Neural progenitor cell (in vitro differentiated cells): ENCODE results near the gene UBAP2. TPM values are rescaled to one million over a fixed set of nuclear protein-coding genes. Genes with fewer than 3 reads are reported as not detected.
A peak's percentile ranks its signal among the peaks of the same experiment; 100 is the strongest.

Source experiments
- DNase-seq: peaks from one replicate; pipeline ENCODE4 v3.0.0-alpha.2; 2016; ENCODE audit warnings: low spot score
- H2AFZ ChIP-seq: fragments of 200-600 bp; sonication (generic); replicated peaks from 2 replicates; pipeline ENCODE4 v1.6.1; 2016; ENCODE audit warnings: antibody characterized with exemption
- H3F3A ChIP-seq: fragments of 200-600 bp; sonication (generic); 2 replicates; pipeline ENCODE4 v1.6.1; 2016; ENCODE audit warnings: antibody characterized with exemption, low read depth
- H3K27ac ChIP-seq: fragments of 200-600 bp; sonication (generic); 2 replicates; pipeline ENCODE4 v1.5.1; 2016; ENCODE audit warnings: mild to moderate bottlenecking
- H3K27me3 ChIP-seq: fragments of 200-600 bp; sonication (generic); 2 replicates; pipeline ENCODE4 v1.6.1; 2016; ENCODE audit warnings: mild to moderate bottlenecking, moderate library complexity
- H3K36me3 ChIP-seq: fragments of 200-600 bp; sonication (generic); 2 replicates; pipeline ENCODE4 v1.5.1; 2016
- H3K4me1 ChIP-seq: fragments of 200-600 bp; sonication (generic); 2 replicates; pipeline ENCODE4 v1.6.1; 2016; ENCODE audit warnings: mixed run types
- H3K4me2 ChIP-seq: fragments of 200-600 bp; sonication (generic); 2 replicates; pipeline ENCODE4 v1.6.1; 2016
- H3K4me3 ChIP-seq: fragments of 200-600 bp; sonication (generic); 2 replicates; pipeline ENCODE4 v1.5.1; 2016
- H3K79me2 ChIP-seq: fragments of 200-600 bp; sonication (generic); 2 replicates; pipeline ENCODE4 v1.6.1; 2016; ENCODE audit warnings: low read depth
- H3K9ac ChIP-seq: fragments of 200-600 bp; sonication (generic); 2 replicates; pipeline ENCODE4 v1.6.1; 2016
- H3K9me3 ChIP-seq: fragments of 200-600 bp; sonication (generic); 2 replicates; pipeline ENCODE4 v1.5.1; 2016; ENCODE audit warnings: low read depth
- H4K20me1 ChIP-seq: fragments of 200-600 bp; sonication (generic); 2 replicates; pipeline ENCODE4 v1.6.1; 2016; ENCODE audit warnings: low read depth
- H3K27ac Mint-ChIP-seq: 3 replicates; pipeline ENCODE4 v1.8.0; 2021; ENCODE audit warnings: mixed read lengths
- H3K27me3 Mint-ChIP-seq: 2 replicates; pipeline ENCODE4 v1.8.0; 2022; ENCODE audit warnings: low read depth, mild to moderate bottlenecking, inconsistent platforms, moderate library complexity, mixed read lengths; ENCODE audit not compliant: insufficient read depth
- H3K36me3 Mint-ChIP-seq: 3 replicates; pipeline ENCODE4 v1.8.0; 2021; ENCODE audit warnings: mixed read lengths
- H3K4me1 Mint-ChIP-seq: 3 replicates; pipeline ENCODE4 v1.8.0; 2021; ENCODE audit warnings: mixed read lengths
- H3K4me3 Mint-ChIP-seq: 3 replicates; pipeline ENCODE4 v1.8.0; 2021; ENCODE audit warnings: mild to moderate bottlenecking, moderate library complexity, mixed read lengths
- H3K9me3 Mint-ChIP-seq: 3 replicates; pipeline ENCODE4 v1.8.0; 2020; ENCODE audit warnings: mixed read lengths
- EZH2 ChIP-seq: fragments of 200-600 bp; sonication (generic); IDR thresholded peaks from 2 replicates; pipeline ENCODE4 v1.6.1; 2017; ENCODE audit warnings: antibody characterized with exemption, mild to moderate bottlenecking, moderate library complexity
- EZH2phosphoT487 ChIP-seq: fragments of 200-600 bp; sonication (generic); IDR thresholded peaks from 2 replicates; pipeline ENCODE4 v1.6.1; 2017; ENCODE audit warnings: antibody characterized with exemption
- total RNA-seq: library from RNA; depleted of rRNA; stranded (reverse); fragments of >200 nt; gene quantifications from 2 replicates; pipeline ENCODE4 v1.2.3, GENCODE V29; 2015; ENCODE audit warnings: low replicate concordance
- TF ChIP-seq, protein P1 (sequence below): fragments of 200-600 bp; sonication (generic); IDR thresholded peaks from 2 replicates; pipeline ENCODE4 v1.5.1; 2017; ENCODE audit warnings: antibody characterized with exemption, mild to moderate bottlenecking

UBAP2 gene
- total RNA-seq, 1 donor from 2014 or later: 24.3 TPM

DNA sequence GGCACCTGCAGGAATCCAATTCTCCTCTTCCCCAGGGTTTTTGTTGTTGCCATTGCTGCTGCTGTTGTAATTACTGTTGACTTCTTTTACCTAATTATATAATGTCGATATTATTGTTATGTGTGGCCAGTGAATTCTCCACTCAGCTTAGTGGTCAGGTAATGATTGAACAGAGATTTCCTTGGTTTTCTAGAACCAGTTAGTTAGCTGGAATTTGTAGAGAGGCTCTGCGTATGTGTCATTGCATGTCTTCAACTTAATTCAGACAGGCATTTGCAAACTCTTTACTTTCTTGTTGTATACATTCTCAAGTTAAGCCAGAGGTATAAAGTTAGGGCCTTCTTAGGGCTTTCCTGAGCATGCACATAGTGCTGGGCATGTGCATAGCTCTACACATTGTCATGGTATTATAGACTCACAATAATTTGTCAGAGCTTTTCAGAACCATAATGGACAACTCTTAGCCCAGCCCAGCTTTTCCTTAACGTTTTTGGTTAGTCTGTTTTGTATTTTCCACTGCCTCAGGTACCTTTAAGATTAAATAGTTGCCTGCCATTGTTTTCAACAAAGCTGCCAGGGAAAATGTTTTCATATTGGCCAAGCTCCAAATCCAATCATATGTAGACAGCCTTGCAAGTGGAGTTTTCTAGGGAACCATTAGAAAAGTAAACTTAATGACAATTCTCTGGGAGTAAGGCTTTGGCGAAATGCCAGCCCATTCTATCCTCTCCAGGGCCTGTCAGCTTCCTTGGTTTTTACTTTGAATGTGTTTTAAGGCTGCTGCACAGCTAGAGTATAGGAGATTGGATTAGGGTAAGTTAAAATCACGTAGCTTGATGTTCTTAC is 163.6 kb downstream of the UBAP2 start:
- no peak for TF ChIP-seq EZH2phosphoT487
- TF ChIP-seq EZH2: no peak
- TF ChIP-seq, protein P1, sequence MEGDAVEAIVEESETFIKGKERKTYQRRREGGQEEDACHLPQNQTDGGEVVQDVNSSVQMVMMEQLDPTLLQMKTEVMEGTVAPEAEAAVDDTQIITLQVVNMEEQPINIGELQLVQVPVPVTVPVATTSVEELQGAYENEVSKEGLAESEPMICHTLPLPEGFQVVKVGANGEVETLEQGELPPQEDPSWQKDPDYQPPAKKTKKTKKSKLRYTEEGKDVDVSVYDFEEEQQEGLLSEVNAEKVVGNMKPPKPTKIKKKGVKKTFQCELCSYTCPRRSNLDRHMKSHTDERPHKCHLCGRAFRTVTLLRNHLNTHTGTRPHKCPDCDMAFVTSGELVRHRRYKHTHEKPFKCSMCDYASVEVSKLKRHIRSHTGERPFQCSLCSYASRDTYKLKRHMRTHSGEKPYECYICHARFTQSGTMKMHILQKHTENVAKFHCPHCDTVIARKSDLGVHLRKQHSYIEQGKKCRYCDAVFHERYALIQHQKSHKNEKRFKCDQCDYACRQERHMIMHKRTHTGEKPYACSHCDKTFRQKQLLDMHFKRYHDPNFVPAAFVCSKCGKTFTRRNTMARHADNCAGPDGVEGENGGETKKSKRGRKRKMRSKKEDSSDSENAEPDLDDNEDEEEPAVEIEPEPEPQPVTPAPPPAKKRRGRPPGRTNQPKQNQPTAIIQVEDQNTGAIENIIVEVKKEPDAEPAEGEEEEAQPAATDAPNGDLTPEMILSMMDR: no peak
- H4K20me1 ChIP-seq: peaks cover 59% of the 10 kb centered on the region
- Mint-ChIP-seq H3K9me3 (no peaks in the 10 kb centered on the region), H3K4me3 (no peak overlapping the region), H3K4me1 (peaks cover 29% of the 10 kb centered on the region), H3K27ac (peak overlapping the region; percentile 25), H3K36me3 (peaks cover 13% of the 10 kb centered on the region), H3K27me3 (no peaks in the 10 kb centered on the region)
- H3K27ac ChIP-seq: peak overlapping the region; percentile 44
- peaks cover 8% of the 10 kb centered on the region for H3F3A ChIP-seq
- DNase-seq: no peak
- no peaks in the 10 kb centered on the region for H3K9me3 ChIP-seq
- H3K4me1 ChIP-seq: peaks cover 20% of the 10 kb centered on the region
- no peaks in the 10 kb centered on the region for H3K36me3 ChIP-seq
- peaks cover 98% of the 10 kb centered on the region for H3K79me2 ChIP-seq
- H2AFZ ChIP-seq: no peak overlapping the region
- no peak overlapping the region for H3K9ac ChIP-seq
- no peak overlapping the region for H3K4me3 ChIP-seq
- no peaks in the 10 kb centered on the region for H3K27me3 ChIP-seq
- peak overlapping the region; percentile 3 for H3K4me2 ChIP-seq

DNA sequence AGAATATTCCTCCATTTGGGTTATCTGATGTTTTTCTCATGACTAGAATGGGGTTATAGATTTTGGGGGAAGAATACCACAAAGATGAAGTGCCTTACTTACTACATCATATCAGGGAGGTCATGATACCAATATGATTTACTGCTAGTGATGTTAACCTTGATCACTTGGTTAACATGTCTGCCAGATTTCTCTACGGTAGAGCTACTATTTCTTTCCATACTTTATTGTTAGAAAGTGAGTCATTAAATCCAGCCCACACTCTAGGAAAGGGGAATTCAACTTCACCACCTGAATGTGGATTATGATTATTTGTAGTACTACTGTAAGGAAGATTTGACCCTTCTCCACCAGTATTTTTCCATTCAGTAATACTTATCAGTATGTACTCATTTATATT is 167.1 kb downstream of the UBAP2 start:
- Histone ChIP-seq H4K20me1 (peaks cover 89% of the 10 kb centered on the region), H3K36me3 (no peaks in the 10 kb centered on the region), H2AFZ (no peak overlapping the region), H3K27ac (no peak overlapping the region), H3K4me2 (no peak overlapping the region), H3K27me3 (no peaks in the 10 kb centered on the region), H3K4me3 (no peak overlapping the region), H3K9me3 (no peaks in the 10 kb centered on the region), H3K4me1 (peaks cover 24% of the 10 kb centered on the region), H3K9ac (no peak overlapping the region), H3F3A (peaks cover 24% of the 10 kb centered on the region), H3K79me2 (peaks cover 100% of the 10 kb centered on the region)
- Mint-ChIP-seq H3K9me3 (no peaks in the 10 kb centered on the region), H3K27me3 (no peaks in the 10 kb centered on the region), H3K4me3 (no peak overlapping the region), H3K27ac (no peak overlapping the region), H3K4me1 (peaks cover 31% of the 10 kb centered on the region), H3K36me3 (peaks cover 1% of the 10 kb centered on the region)
- DNase-seq: no peak
- TF ChIP-seq EZH2: no peak
- TF ChIP-seq EZH2phosphoT487: no peak
- TF ChIP-seq, protein P1: no peak

GRCh38 chr9:33880211-33881089 is 168.2 kb downstream of the UBAP2 start:
- no peak overlapping the region for H2AFZ ChIP-seq
- peak overlapping the region; percentile 14 for H3K27ac ChIP-seq
- no peak overlapping the region for H3K4me2 ChIP-seq
- no peak overlapping the region for H3K4me3 Mint-ChIP-seq
- peak; percentile 71 for DNase-seq
- H3K4me1 Mint-ChIP-seq: peaks cover 29% of the 10 kb centered on the region
- TF ChIP-seq EZH2phosphoT487 (no peak), EZH2 (no peak)
- TF ChIP-seq, protein P1: no peak
- H3K36me3 Mint-ChIP-seq: no peaks in the 10 kb centered on the region
- no peaks in the 10 kb centered on the region for H3K36me3 ChIP-seq
- peaks cover 24% of the 10 kb centered on the region for H3F3A ChIP-seq
- no peak overlapping the region for H3K27ac Mint-ChIP-seq
- no peaks in the 10 kb centered on the region for H3K27me3 ChIP-seq
- no peaks in the 10 kb centered on the region for H3K27me3 Mint-ChIP-seq
- H3K9ac ChIP-seq: no peak overlapping the region
- peaks cover 90% of the 10 kb centered on the region for H4K20me1 ChIP-seq
- peaks cover 100% of the 10 kb centered on the region for H3K79me2 ChIP-seq
- no peaks in the 10 kb centered on the region for H3K9me3 ChIP-seq
- no peak overlapping the region for H3K4me3 ChIP-seq
- peaks cover 23% of the 10 kb centered on the region for H3K4me1 ChIP-seq
- no peaks in the 10 kb centered on the region for H3K9me3 Mint-ChIP-seq
